Neuronal stem cell (in vitro differentiated cells): ENCODE data around the gene TNS3.
A peak's percentile ranks its signal among the peaks of the same experiment; 100 is the strongest.

ENCODE experiments used
- DNase-seq: peaks from one replicate; pipeline ENCODE4 v3.0.0-alpha.2; 2013; ENCODE audit warnings: low spot score
- H2AFZ ChIP-seq: one replicate; pipeline ENCODE4 v1.6.1; 2013; ENCODE audit warnings: mild to moderate bottlenecking, low read length, inconsistent platforms
- H2AK5ac ChIP-seq: 2 replicates; pipeline ENCODE4 v1.6.1; 2013; ENCODE audit warnings: low read depth, mild to moderate bottlenecking, inconsistent platforms, low read length, moderate library complexity, mixed read lengths
- H2BK120ac ChIP-seq: 2 replicates; pipeline ENCODE4 v1.6.1; 2013; ENCODE audit warnings: low read depth, mild to moderate bottlenecking, inconsistent platforms, low read length, moderate library complexity, mixed read lengths
- H2BK12ac ChIP-seq: one replicate; pipeline ENCODE4 v1.6.1; 2013; ENCODE audit warnings: low read length, inconsistent platforms
- H2BK15ac ChIP-seq: 2 replicates; pipeline ENCODE4 v1.6.1; 2013; ENCODE audit warnings: mild to moderate bottlenecking, low read length, inconsistent platforms, mixed read lengths
- H2BK5ac ChIP-seq: one replicate; pipeline ENCODE4 v1.6.1; 2013; ENCODE audit warnings: inconsistent platforms, mild to moderate bottlenecking, low read length, moderate library complexity
- H3K14ac ChIP-seq: one replicate; pipeline ENCODE4 v1.6.1; 2013; ENCODE audit warnings: low read length, inconsistent platforms
- H3K18ac ChIP-seq: 2 replicates; pipeline ENCODE4 v1.6.1; 2013; ENCODE audit warnings: low read length, inconsistent platforms
- H3K23ac ChIP-seq: 2 replicates; pipeline ENCODE4 v1.6.1; 2013; ENCODE audit warnings: low read depth, mild to moderate bottlenecking, mixed read lengths, low read length, inconsistent platforms; ENCODE audit not compliant: poor library complexity
- H3K27ac ChIP-seq: replicated peaks from 3 replicates; pipeline ENCODE4 v1.5.1; 2013; ENCODE audit warnings: low read length, inconsistent platforms
- H3K27me3 ChIP-seq, 3 experiments: 2 replicates each; pipeline ENCODE4 v1.6.1; 2013; ENCODE audit warnings: low read length in 3 of 3, mild to moderate bottlenecking in 2 of 3, inconsistent platforms in 1 of 3, low read depth in 1 of 3, mixed read lengths in 1 of 3, moderate library complexity in 1 of 3; ENCODE audit not compliant: control insufficient read depth in 3 of 3, insufficient read depth in 3 of 3
- H3K36me3 ChIP-seq, 2 donors: replicated peaks in 1 of 2; 2 replicates each; pipeline ENCODE4 v1.6.1; 2013; ENCODE audit warnings: low read length in 2 of 2; ENCODE audit not compliant: control insufficient read depth in 2 of 2, insufficient read depth in 2 of 2
- H3K4ac ChIP-seq: 2 replicates; pipeline ENCODE4 v1.6.1; 2013; ENCODE audit warnings: inconsistent platforms, mild to moderate bottlenecking, low read length, moderate library complexity
- H3K4me1 ChIP-seq, 2 donors: 1 replicate in 1 of 2; 2 replicates in 1 of 2; pipeline ENCODE4 v1.6.1; 2013; ENCODE audit warnings: low read length in 2 of 2, low read depth in 1 of 2; ENCODE audit not compliant: control insufficient read depth in 2 of 2, insufficient read depth in 1 of 2
- H3K4me2 ChIP-seq: one replicate; pipeline ENCODE4 v1.6.1; 2013; ENCODE audit warnings: mild to moderate bottlenecking, low read length, inconsistent platforms; ENCODE audit not compliant: insufficient read depth, poor library complexity, severe bottlenecking
- H3K4me3 ChIP-seq, 2 donors: 2 replicates each; pipeline ENCODE4 v1.5.1; 2013; ENCODE audit warnings: low read length in 2 of 2, mild to moderate bottlenecking in 2 of 2, inconsistent platforms in 1 of 2, moderate library complexity in 1 of 2
- H3K79me1 ChIP-seq: one replicate; pipeline ENCODE4 v1.6.1; 2013; ENCODE audit warnings: low read depth, mild to moderate bottlenecking, inconsistent platforms, low read length, moderate library complexity
- H3K9ac ChIP-seq: one replicate; pipeline ENCODE4 v1.6.1; 2013; ENCODE audit warnings: mild to moderate bottlenecking, low read depth, low read length, inconsistent platforms; ENCODE audit not compliant: poor library complexity
- H3K9me3 ChIP-seq, 2 donors: replicated peaks in 1 of 2; 2 replicates each; pipeline versions ENCODE3 to v1.6.1; 2013; ENCODE audit warnings: low read length in 2 of 2, mild to moderate bottlenecking in 2 of 2, inconsistent platforms in 1 of 2, low read depth in 1 of 2, mixed read lengths in 1 of 2, moderate library complexity in 1 of 2; ENCODE audit not compliant: control insufficient read depth in 2 of 2, insufficient read depth in 1 of 2
- H4K8ac ChIP-seq: one replicate; pipeline ENCODE4 v1.6.1; 2013; ENCODE audit warnings: low read depth, mild to moderate bottlenecking, inconsistent platforms, low read length, moderate library complexity
- H4K91ac ChIP-seq: one replicate; pipeline ENCODE4 v1.6.1; 2013; ENCODE audit warnings: low read length, low read depth, mild to moderate bottlenecking, inconsistent platforms; ENCODE audit not compliant: poor library complexity
- WGBS, 2 donors: extraction: QIAGEN DNeasy Blood & Tissue Kit; methylation state at CpG; one replicate each; pipeline ENCODE4 v1.1.7; 2013; ENCODE audit warnings: missing lambda C conversion rate in 2 of 2, mixed read lengths in 1 of 2; ENCODE audit not compliant: insufficient read length in 2 of 2, insufficient replicate concordance in 1 of 2; ENCODE audit errors: extremely low coverage in 2 of 2; 5-methylcytosine and 5-hydroxymethylcytosine counted together

Gene TNS3

DNA sequence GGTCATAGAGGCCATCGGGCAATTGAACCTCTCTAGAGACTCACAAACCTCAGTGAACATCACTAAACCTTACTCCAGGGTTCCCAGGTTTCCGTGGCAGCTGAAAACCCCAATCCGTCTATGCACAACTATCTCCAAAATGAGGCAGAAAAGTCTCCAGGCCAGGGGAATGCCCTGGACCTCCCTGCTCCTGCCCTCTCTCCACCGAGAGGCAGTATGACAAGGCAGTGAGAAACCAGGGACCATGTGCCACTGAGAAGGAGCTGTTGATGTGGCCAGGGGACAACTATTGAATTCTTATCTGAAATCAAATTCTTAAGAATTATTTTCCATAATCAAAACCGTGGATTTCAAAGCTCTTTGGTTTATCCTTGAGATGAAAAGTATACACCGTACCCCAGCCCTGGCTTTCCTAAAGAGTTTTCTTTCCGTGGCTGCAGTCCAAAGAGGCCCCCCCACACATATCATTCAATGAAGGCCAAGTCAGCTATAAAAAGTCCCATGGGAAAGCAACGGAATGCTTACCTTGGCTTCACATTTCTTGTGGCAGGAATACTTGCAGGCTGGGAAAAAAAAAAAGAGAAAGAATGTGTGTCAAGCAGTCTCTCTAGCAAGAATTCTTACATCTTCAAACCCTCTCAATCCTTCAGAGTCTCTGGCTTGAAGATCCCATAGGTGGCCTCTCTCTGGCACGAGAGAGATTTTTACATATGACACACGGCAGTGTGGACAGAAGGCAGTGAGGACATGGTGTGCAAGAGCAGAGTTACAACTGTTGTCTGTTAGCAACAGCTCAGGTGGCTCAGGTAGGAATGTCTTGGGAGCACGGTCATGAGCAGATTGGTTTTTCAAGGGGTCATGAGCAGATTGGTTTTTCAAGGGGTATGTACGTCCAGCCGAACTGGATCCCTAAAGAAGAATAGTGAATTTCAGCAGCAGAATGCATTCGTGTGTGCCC lies 75.2 kb downstream of the TNS3 start:
- Histone ChIP-seq H2BK15ac (no peak overlapping the region), H2AFZ (no peak overlapping the region), H2BK120ac (no peak overlapping the region), H3K9me3 (peaks cover 0 to 2% of the 10 kb centered on the region in 2 donors), H3K4me3 (no peak overlapping the region), H2AK5ac (peak overlapping the region; percentile 44), H3K4ac (no peak overlapping the region), H3K36me3 (peaks cover 0 to 18% of the 10 kb centered on the region in 2 donors), H3K4me1 (peaks cover 19 to 49% of the 10 kb centered on the region in 2 donors), H2BK5ac (no peak overlapping the region), H3K9ac (no peak overlapping the region), H3K27me3 (no peaks in the 10 kb centered on the region), H3K23ac (peak overlapping the region; percentile 12), H3K4me2 (no peak overlapping the region), H4K8ac (no peak overlapping the region), H4K91ac (no peak overlapping the region), H3K79me1 (peaks cover 11% of the 10 kb centered on the region), H2BK12ac (no peak overlapping the region), H3K18ac (no peak overlapping the region), H3K14ac (no peak overlapping the region), H3K27ac (no peak overlapping the region)
- DNase-seq = no peak
- no CpG with 5 or more reads among the region's 14 CpGs for WGBS, 2 donors

DNA sequence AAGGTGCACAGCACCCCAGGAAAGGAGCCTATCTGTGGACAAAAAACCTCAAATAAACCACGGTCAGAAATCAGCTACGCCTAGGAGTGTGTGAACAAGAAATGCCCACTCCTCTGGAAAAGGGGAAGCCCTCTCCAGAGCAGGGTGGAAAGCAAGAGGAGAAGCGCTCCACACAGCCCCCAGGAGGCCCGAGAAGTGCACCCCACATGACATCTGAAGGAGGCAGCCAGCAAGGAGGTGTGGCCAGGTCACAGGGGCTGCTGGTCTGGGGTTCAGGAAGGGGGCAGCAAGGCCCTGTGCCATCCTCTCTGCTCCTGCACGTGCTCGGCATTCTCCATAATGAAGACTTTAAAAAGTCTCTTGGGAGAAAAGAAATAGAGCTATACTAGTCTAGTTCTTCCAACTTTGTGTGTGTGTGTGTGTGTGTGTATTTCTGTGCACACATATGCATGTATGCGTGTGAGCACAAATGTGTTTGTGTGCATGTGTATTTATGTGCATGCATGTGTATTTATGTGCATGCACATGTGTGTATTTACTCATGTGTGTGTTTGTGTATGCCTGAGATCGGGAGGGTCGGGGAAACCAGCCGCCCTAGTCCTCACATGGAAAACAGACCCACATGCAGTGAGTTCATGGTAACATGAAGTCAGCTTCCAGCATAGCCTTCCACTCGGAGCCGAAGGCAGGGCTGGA lies 76.5 kb downstream of the TNS3 start:
- no peak overlapping the region for H2AFZ ChIP-seq
- peak overlapping the region; percentile 48 for H2AK5ac ChIP-seq
- peak overlapping the region; percentile 77 for H3K9ac ChIP-seq
- H3K18ac ChIP-seq = peak overlapping the region; percentile 60
- no peaks in the 10 kb centered on the region for H3K27me3 ChIP-seq
- H3K36me3 ChIP-seq = peaks cover 0 to 18% of the 10 kb centered on the region in 2 donors
- H2BK12ac ChIP-seq = no peak overlapping the region
- peaks cover 21 to 55% of the 10 kb centered on the region in 2 donors for H3K4me1 ChIP-seq
- H3K4ac ChIP-seq = no peak overlapping the region
- no peak overlapping the region for H3K27ac ChIP-seq
- no CpG with 5 or more reads among the region's 12 CpGs for WGBS, 2 donors
- no peak overlapping the region for H4K91ac ChIP-seq
- H3K4me2 ChIP-seq = no peak overlapping the region
- peaks cover 0 to 2% of the 10 kb centered on the region in 2 donors for H3K9me3 ChIP-seq
- H3K14ac ChIP-seq = no peak overlapping the region
- no peak overlapping the region for H4K8ac ChIP-seq
- H2BK120ac ChIP-seq = no peak overlapping the region
- no peak for DNase-seq
- H2BK5ac ChIP-seq = no peak overlapping the region
- no peak overlapping the region for H3K4me3 ChIP-seq
- H2BK15ac ChIP-seq = no peak overlapping the region
- H3K23ac ChIP-seq = no peak overlapping the region
- peaks cover 11% of the 10 kb centered on the region for H3K79me1 ChIP-seq

DNA sequence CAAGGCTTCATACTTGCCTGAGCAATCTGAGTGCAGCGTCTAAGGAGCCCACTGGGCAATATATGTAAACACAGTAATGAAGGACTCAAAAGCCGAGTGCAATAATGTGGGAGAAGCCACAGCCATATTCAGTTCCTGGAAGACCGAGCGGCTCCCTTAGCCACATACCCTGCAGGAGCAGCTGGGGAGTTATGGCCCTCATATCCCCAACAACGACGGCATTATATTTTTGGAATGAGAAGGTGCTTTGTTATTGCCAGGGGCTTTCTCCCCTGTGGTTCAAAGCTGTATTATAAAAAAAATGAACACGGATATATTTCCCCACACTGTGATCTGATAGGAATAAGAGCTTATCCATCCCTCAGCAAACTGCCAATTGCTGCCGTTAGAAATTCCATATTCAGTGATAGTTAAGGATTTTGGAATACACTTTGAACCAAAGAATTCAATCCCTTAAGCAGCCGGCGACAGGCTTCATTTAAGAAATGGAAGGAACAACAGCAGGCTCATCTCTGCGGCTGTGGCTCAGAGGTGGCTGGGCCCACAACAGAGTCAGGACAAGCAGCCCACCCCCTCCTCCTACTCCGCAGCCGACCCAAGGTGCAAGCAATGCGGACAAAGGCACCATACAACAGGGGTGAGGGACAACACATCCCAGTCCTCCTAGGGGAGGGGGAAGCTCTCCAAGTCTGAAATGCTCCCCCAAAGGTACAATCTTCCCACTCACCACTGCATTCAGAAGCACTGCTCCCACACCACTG lies 77.2 kb downstream of the TNS3 start:
- peaks cover 0 to 2% of the 10 kb centered on the region in 2 donors for H3K9me3 ChIP-seq
- WGBS, 2 donors = no CpG with 5 or more reads among the region's 14 CpGs
- no peaks in the 10 kb centered on the region for H3K27me3 ChIP-seq
- H2AFZ ChIP-seq = no peak overlapping the region
- peaks cover 0 to 15% of the 10 kb centered on the region in 2 donors for H3K36me3 ChIP-seq
- H2BK120ac ChIP-seq = no peak overlapping the region
- H3K27ac ChIP-seq = no peak overlapping the region
- no peak overlapping the region for H2BK5ac ChIP-seq
- H4K8ac ChIP-seq = no peak overlapping the region
- no peak overlapping the region for H3K14ac ChIP-seq
- no peak overlapping the region for H2BK15ac ChIP-seq
- H3K4me1 ChIP-seq = peaks cover 21 to 57% of the 10 kb centered on the region in 2 donors
- peaks cover 7% of the 10 kb centered on the region for H3K79me1 ChIP-seq
- no peak overlapping the region for H3K9ac ChIP-seq
- no peak overlapping the region for H2BK12ac ChIP-seq
- no peak for DNase-seq
- no peak overlapping the region for H3K4me2 ChIP-seq
- peak overlapping the region; percentile 41 for H3K18ac ChIP-seq
- no peak overlapping the region for H3K4ac ChIP-seq
- no peak overlapping the region for H3K4me3 ChIP-seq
- no peak overlapping the region for H4K91ac ChIP-seq
- peak overlapping the region; percentile 48 for H2AK5ac ChIP-seq
- H3K23ac ChIP-seq = no peak overlapping the region
